GM18861 (cell line): ENCODE data around the gene LAMB1.

Source experiments
- ATAC-seq: cut with Tn5 transposase; IDR thresholded peaks from one replicate; pipeline ENCODE4 v1.9.1; 2021; ENCODE audit not compliant: unreplicated experiment

LAMB1 gene

DNA sequence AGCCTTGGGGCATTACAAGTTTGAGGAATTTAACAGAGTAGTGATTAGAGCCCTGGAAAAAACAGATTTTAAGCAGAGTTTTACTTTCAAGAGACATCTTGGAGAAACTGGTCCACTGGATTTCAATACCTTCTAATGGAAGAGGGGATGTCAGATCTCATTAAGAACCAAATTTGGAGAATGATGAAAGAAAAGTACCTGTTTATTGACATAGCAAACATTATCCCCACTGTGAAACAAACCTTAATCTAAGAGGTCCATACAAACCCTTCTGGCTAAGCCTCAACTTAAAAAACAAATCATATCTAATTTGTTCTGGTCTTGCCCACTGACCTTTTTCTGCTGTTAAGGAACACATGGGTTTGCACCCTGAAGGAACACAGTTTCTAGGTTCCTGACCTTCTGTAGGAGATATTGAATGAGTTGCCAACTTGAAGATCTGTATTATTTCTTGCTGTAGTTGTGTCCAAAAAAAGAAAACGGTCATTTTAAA is 53.5 kb downstream of the LAMB1 start:
- ATAC-seq: no peak

DNA sequence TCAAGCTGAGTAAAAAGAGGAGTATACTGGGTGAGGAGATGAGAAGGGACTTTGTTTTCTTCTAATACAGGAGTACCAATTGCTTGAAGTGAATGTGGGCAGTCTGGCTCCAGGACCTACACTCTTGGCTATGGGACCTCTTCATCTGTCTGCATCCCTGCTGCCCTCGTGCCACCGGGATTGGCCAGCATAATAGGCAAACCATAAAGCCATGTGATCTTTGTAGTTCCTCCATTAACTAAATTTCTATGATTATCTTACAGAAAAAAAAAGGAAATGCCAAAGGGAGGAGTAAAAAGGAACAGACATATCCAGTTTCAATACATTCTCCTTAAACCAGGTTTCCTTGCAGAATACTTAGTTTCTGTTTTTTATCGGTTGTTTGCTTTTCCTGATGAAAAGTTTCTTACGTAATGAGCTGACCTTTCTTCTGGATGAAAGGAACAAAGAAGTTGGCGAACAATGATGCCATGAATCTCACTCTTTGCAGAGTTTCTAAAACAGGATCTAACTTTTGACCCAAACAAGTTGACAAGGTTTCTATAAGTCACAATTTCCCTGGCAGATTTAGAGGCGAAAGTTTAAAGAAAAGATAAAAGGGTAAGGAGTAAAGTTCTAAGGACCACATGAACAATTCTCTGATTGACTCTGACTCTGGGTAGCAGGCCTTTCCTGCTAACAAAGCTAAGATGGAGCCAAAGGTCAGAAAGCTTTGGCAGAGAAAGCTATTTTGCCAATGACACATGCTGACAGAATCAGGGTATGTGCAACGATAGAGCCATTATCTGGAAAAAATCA is 54.1 kb downstream of the LAMB1 start:
- ATAC-seq: no peak

DNA sequence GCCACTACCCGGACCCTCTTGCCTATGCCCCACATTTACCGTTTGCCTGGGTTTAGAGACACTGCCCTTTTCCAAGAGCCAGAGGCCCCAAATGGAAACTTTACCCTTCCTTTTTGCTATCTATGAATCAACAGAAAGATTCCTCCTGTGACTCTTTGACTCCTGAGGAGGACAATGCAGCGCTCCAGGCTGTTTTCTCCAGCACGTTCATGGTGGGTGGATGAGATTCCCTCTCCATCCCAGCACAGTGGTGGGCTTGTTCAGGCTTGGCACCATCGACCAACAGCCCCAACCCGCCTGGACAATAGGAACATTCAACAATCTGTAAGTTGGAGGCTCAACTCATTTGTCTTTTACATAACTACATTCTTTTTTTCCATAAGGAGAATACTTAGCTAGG is 56.1 kb downstream of the LAMB1 start:
- ATAC-seq: no peak

DNA sequence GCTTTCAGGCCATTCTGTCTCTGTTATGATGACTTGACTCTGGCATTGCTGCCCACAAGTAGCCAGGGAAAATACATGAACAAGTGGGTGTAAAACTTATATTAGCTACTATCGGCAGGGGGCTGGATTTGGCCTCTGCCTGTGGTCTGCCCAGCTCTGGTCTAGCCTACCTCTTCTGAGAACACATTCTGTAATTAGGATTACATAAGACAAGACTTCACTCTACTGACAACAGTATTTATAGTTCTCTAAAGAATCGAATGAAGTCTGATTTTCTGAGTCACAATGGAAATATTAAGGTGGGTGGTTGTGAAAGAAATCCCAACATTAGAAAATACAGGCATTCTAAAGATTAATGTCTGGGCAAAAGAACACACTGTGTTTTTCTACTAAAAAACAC is 56.5 kb downstream of the LAMB1 start:
- ATAC-seq: no peak

DNA sequence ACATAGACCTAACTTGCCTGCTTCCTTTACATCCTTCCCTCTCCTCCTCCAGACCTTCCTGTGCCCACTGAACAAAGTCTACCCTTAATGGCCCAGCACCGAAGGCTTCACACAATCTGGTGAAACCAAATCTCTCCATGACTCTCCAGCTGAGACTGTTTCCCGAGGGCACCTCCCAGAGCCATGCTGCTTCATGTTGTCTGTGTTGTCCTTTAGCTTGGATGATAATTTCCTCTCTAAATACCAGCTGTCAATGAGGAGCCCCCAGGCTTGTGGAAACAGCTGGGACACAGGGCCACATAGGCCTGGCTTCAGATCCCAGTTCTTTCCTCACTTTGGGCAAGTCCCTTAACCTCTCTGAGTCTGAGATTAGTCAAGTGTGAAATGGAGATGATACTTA is 57.6 kb downstream of the LAMB1 start:
- no peak for ATAC-seq

DNA sequence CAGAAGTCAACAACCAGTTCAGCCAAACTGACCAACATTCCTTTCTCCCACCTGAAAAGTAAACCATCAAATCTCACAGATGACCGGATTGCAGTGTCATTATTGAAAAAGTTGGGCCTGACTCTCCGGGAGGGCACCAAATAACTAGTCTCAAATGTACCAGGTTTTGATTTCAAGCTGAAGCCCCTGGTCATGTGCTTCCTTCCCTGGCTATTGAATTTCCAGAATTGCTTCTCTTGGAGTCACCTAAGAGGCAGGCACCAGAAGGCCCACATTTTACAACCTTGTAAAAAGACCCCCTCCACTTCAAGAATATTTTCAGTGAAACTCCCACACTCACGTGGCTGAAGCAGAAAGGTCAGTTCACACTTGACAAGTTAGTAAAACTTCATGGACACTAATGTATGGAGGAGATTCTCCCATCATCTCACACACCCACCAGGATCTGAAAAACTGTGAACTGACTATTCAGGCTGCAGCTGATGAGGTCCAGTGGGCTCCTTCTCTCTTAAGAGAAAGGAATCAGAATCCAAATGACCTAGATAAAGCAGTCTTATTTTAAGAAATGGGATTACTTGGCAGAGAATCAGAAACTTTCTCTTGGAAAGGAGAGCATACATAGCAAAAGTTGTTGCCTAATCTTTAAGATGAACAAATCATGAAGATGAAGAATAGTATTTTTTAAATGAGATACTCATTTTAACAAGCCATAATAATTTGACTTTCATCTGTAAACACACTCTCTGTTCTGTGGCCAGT is 58.4 kb downstream of the LAMB1 start:
- no peak for ATAC-seq

DNA sequence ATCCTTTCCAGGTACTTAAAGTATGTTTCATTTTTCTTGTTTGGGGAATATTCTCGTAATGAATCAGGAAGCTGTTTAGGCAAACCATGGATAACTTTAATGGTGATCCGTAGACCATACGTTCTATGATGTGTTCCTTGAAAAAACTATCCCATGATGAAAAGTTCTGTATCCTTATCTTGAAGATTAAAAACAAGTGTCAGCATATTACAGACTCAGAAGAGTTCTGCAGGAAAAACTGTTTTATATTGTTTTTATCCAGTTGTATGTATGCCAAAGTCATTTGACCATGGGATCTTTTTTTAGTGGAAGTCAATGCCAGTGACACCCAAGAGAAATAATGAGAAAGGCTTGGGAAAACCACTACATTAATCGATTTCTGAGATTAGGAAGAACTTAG is 59.9 kb downstream of the LAMB1 start:
- no peak for ATAC-seq

DNA sequence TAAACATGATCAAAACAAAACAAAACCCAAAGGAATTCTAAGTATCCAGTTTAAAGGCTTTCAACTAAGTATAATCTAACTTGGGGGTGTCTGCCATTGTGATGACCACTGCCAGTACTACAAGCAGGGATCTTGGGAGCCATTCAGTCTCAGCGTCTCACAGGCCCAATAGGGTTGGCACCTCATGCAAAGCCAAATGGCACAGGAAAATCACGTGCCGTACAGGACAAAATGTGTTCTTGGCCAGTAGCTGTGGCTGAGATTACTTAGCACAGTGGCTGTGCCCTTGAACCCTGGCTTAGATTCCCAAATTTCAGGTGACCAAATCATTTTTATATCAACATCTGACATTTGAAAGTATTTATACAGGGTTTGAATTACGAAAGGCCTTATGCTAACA is 62.0 kb downstream of the LAMB1 start:
- no peak for ATAC-seq

DNA sequence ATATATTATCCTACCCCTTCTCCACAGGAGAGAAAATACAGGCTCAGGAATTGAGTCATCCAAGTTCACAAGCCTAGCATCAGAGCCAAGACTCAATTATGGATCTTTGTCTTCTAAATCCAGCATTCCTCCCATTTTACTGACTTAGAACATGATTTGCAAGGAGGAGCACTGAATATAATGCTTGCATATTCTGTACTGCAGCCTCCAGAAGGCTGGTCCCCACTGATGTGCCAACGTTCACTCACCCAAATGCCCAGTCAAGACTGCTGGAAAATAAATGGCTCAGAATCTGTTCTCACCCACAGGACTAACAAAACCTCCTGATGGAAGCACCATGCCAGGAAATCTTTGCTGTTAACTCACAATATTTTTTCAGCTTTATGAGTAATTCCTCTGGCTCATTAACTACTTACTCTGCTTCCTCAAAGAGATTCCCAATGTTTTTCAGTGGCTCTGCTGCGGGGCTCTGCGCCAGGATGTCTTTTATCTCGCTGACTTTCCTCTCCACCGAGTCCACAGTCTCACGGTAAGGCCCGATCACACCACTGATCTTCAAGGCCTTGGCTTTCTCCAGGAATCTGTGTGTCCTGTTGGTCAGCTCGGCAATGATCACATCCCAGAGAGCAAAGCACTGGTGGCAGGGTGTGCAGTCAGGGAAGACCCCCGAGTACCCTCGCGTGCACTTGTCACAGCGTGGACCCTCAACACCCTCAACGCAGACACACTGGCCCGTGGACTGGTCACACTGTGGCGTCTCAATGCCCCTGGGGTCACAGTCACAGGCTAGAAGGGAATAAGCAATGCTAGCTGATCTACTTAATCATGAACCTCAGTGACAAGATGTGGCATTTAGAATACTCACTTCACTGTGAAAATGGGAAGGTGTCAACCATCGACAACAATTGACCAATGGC is 63.1 kb downstream of the LAMB1 start:
- ATAC-seq: no peak

DNA sequence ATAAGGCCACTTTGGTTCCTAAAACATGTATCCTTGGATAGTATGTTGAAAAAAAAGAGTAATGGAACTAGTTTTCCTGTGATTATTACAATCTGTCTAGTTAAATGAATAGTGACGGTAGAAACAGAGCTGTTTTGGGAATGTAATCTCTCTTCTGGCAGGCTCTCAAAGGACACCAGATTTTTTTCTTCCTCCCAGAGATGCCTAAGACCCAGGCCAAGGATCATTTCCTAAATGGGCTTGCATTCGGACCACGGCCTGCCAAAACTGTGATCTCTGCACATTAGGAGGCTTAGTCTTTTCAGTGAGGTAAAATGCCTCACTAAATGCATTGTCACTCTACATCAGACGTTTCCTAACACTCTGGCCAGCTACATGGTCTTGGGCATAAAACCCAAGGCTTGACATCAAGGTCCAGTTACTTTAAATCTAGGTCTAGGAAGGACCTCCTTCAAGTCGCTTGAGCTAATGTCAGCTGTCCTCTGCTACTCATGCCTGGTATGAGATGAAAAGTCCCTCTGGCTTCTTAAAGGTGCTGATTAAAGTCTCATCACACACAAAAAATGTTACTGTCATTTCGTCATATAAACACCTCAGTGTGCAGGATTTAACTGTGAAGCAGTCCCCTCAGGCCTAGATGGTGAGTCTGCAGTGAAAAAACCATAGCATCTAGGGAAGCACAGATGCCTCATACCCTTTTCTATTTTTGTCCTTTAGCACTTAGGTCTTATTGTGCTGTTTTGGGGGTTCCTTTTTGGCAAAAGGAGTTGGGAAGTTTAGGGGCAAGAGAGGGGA is 64.3 kb downstream of the LAMB1 start:
- ATAC-seq: no peak

DNA sequence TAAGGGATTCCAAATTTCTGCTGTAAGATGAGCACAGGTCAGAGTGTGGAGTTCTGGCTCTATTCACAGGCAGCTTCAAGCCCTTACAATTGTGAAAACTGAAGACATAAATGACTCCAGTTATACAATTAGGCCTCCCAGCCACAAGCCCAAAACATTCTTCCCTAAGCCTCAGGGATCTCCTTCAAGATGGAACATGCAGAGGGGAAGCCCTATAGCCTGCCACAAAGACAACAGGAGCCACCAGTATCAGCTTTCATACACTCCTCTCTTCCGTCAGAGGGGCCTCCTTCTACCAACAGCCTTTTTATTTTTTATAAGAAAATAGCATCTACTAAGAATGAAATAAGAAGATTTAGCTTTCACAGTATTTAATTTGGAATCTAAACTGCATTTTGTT is 65.4 kb downstream of the LAMB1 start:
- no peak for ATAC-seq

DNA sequence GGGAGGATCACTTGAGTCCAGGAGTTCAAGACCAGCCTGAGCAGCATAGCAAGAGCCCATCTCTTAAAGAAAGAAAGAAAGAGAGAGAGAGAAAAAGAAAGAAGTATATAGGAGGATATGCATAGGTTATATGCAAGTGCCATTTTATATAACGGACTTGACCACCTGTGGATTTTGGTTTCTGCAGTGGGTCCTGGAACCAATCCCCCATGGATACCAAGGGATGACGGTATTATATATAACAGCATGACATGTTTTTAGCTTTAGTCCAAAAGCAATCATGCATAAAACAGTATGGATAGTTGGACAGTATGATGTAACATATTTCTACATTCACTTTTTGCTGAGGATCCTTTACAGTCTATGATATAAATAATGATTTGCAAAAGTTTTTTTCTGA is 66.6 kb downstream of the LAMB1 start:
- ATAC-seq: no peak

DNA sequence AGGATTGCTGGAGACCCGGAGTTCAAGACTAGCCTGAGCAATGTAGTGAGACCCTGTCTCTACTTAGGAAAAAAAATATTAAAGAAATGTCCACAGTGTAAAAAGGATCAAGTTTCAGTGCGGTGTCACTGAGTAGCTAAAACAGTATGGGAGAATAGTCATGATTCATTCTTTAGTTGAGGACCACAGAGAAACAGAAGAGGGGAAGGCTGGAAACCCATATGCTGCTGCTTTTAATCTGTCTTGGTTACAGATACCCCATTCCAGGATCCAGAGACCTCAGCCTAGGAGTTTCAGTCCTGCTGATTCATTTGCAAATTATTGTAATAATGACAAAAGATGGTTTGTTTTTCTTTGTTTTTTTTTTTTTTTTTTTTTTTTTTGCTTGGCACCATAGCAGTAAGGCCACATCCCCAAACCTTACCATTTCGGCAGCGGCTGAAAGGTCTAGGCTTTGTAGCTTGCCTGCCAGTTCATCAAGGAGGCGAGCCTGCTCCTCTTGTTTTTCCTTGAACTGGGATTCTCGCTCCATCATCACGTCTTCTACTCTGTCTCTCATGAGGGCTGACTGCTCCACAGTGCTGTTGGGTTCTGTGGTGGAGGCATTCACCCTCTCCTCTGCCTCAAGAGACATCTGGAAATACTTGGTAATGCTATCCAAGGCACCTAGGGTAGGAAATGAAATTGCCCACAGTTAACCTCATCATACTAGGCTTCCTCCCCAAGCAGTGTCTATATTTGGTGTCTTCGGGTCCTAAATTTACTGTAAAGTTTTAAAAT is 67.8 kb downstream of the LAMB1 start:
- ATAC-seq: no peak

DNA sequence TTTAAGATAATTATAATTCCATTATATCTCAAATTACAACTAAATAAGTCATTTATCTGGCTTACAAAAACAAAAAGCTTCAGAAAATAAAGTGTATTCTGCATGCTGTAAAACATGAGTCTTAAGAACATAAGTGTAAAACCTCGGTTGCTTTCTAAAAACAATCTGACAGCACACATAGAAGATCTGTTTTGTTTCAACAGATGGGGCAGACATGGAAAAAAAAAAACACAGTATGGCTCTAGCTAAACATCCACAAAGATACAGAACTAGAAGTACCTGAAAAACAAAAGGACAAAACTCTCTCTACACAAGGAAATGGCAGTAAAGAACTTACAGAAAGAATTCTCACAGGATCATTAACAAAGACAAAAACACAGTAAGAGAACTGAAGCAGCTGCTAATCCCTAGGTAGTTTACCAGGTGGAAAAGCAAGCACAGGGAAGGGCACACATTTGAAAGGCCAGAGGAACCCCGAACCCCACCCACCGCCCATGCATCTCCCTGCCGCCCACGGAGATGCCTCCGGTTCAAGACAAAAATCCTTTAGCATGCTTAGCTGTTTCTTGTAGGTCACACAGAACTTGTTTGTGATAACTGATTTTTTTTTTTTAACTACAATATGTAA is 69.5 kb downstream of the LAMB1 start:
- no peak for ATAC-seq

DNA sequence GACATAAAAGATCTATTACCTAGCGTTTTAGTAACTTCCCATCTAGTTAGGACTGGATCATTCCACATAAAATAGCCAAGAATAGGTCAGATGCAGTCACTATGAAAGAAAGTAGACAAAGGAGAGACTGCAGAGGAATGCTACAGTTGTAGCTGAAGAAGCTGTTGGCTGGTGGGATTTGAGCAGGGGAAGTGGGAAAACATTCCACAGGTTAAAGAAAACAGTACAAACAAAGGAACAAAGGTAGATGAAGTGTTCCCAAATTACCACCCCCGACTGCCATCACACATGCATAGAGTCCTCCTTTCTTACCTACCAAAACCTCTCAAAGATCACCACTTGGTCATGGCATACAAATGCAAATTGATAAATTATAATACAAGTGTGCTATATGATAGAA is 70.2 kb downstream of the LAMB1 start:
- no peak for ATAC-seq

DNA sequence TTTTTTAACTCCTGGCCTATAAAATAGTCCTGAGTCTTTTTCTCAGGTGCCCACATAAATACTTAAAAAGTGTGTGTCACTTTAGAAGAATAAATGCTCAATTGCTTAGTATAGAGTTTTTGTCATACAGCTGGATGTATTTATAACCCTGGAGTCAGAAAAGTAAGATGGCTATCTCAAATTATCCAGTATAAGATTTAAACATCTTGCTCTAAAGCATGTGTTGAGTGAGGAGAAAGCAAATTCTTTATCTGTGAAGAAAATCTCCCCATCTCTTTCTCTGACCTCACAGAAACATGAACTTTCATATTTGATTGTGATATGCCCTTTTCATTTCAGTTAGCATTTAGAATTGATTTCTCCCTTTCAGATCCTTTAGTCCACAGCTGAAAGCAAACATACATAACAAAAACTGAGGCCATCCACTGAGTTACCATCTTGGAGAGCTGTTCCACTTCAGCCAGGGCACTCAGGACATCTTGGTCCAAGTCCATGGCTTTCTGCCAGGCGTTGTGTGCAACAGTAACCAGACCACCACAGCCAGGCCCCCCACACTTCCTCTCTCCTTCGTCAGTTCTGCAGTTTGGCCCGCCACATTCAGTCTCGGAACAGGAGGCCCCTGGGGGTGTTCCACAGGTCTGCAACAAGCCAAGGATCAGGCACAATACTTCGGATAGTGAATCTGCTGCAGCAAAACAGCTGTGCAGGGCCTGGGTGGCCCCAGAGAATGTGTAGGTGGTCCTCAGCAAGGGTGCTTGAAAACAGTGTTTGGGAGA is 71.0 kb downstream of the LAMB1 start:
- ATAC-seq: no peak

DNA sequence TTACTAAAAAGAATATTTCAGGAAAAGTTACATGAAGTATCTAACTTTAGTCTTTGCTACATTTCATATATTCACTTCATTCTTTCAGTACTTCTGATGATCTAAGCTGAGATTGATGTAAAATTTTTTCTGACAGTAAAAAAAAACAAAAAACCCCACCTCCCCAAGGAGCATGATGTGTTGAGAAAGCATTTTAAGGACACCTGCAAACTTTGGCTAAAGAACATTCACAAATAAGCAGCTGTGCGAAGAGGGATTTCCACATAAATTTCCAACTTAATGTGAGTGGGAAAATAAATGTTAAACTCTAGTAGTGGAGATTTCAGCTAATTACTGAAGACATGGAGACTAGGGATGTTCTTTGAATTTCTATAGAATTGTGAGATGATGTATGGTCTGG is 76.5 kb downstream of the LAMB1 start:
- no peak for ATAC-seq

DNA sequence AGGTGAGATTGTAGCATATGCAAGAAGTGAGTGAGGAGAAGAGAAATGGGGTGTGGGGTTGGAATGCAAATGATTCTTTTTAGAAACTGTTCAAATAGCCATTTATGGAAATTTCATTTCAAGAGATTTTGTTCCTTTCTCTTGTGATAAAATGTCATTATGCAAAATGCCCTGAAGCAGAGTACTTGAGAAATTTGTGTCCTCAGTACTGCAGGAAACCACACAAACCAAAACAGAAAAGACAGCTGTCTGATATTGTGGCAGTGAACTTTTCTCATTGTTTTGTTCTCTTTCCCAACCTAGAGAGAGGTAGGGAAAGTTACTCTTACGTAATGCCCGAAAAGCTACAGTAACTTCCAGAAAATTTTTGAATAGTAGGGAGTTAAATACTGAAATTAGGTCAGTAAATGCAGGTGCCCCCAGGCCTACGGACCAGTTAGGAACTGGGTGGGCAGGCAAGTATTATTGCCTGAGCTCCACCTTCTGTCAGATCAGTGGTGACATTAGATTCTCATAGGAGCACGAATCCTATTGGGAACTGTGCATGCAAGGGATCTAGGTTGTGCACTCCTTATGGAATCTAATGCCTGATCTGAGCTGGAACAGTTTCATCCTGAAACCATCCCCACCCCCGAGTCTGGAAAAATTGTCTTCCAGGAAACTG is 78.0 kb downstream of the LAMB1 start:
- peak; percentile 85 for ATAC-seq
